ENCODE data around the gene CDCA3. TPM values are rescaled to one million over a fixed set of nuclear protein-coding genes. Genes with fewer than 3 reads are reported as not detected.

Gene CDCA3
- total RNA-seq, 1 experiment from 2014 or later: 61.8 TPM

DNA sequence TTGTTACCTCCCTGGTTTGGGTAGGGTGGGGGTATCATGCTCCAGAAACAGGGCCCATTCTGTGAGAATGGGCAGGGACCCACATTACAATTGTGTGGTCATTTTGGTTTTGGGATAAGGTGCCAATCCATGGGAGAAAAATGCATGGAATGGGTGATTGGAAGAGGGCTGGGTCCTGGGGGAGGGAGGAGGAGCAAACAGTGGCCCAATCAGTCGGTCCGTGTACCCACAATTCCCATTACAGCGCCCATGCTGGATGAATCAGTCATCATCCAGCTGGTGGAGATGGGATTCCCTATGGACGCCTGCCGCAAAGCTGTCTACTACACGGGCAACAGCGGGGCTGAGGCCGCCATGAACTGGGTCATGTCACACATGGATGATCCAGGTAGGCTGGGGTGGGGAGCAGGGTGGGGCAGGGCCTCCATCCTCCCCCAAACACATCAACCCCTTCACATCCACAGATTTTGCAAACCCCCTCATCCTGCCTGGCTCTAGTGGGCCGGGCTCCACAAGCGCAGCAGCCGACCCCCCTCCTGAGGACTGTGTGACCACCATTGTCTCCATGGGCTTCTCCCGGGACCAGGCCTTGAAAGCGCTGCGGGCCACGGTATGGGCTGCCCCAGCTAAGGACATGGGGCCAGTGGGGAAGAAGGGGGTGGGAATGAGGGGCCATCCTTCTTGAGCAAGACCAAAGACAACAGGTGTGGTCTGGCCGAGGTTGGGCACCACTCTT is 12.7 kb upstream of the CDCA3 start:
- Mint-ChIP-seq H3K4me3 (no peak overlapping the region), H3K9me3 (no peaks in the 10 kb centered on the region), H3K36me3 (peaks cover 63% of the 10 kb centered on the region), H3K27me3 (ENCODE audit: low read depth) (no peaks in the 10 kb centered on the region), H3K4me1 (peaks cover 25% of the 10 kb centered on the region), H3K27ac (peak overlapping the region; percentile 55; the same call in 1 of the 2 replicates)
- TF ChIP-seq ZBTB21 (CRISPR knock-in tag; IDR thresholded peaks at IDR 0.05; ENCODE audit: borderline replicate concordance): no peak
- no peak for TF ChIP-seq EMX1 (CRISPR knock-in tag; IDR thresholded peaks at IDR 0.05)
- no peak for TF ChIP-seq TEAD4 (CRISPR knock-in tag; IDR thresholded peaks at IDR 0.05)
- no peak for TF ChIP-seq ZNF317 (CRISPR knock-in tag; IDR thresholded peaks at IDR 0.05; ENCODE audit: borderline replicate concordance, low read depth)
- TF ChIP-seq, protein P1, sequence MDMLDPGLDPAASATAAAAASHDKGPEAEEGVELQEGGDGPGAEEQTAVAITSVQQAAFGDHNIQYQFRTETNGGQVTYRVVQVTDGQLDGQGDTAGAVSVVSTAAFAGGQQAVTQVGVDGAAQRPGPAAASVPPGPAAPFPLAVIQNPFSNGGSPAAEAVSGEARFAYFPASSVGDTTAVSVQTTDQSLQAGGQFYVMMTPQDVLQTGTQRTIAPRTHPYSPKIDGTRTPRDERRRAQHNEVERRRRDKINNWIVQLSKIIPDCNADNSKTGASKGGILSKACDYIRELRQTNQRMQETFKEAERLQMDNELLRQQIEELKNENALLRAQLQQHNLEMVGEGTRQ (CRISPR knock-in tag; IDR thresholded peaks at IDR 0.05): no peak
- TF ChIP-seq ZNF121 (CRISPR knock-in tag; IDR thresholded peaks at IDR 0.05): no peak
- no peak for TF ChIP-seq NR2C2 (CRISPR knock-in tag; IDR thresholded peaks at IDR 0.05)
- TF ChIP-seq, protein P2, sequence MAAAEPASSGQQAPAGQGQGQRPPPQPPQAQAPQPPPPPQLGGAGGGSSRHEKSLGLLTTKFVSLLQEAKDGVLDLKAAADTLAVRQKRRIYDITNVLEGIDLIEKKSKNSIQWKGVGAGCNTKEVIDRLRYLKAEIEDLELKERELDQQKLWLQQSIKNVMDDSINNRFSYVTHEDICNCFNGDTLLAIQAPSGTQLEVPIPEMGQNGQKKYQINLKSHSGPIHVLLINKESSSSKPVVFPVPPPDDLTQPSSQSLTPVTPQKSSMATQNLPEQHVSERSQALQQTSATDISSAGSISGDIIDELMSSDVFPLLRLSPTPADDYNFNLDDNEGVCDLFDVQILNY (CRISPR knock-in tag; IDR thresholded peaks at IDR 0.05): no peak
- no peak for DNase-seq (ENCODE audit: low spot score)
- ChIA-PET CTCF (no interaction called here), POLR2A (interaction anchor here (1.2 to 1.4 kb wide), 3 partner anchors 8 to 13 kb away, joined by 3 read pairs; partner anchors contain the start of genes CDCA3 and USP5)
- no peak for ATAC-seq

DNA sequence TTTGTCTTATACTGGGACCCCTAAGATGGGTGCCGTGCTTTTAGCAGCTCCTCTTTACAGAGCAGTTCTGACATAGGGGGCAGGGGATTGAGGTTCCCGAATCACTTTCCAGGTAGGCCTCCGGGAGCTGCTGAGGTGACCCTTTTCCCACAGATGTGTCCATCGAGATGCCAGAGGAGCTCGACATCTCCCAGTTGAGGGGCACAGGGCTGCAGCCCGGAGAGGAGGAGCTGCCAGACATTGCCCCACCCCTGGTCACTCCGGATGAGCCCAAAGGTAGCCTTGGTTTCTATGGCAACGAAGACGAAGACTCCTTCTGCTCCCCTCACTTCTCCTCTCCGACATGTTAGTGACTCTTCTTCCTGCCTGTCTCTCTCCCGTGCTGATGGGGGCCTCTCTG is 11.9 kb upstream of the CDCA3 start:
- no peak for ATAC-seq
- Mint-ChIP-seq H3K27ac (peak overlapping the region; percentile 55; the same call in 1 of the 2 replicates), H3K36me3 (peaks cover 63% of the 10 kb centered on the region), H3K9me3 (no peaks in the 10 kb centered on the region), H3K4me1 (peaks cover 20% of the 10 kb centered on the region), H3K27me3 (ENCODE audit: low read depth) (no peaks in the 10 kb centered on the region), H3K4me3 (no peak overlapping the region)
- CTCF ChIA-PET: no interaction called here
- POLR2A ChIA-PET: interaction anchor here (1.2 kb wide), 2 partner anchors 9 to 11 kb away, joined by 3 read pairs; partner anchors contain the start of gene USP5
- no peak for DNase-seq (ENCODE audit: low spot score)
- no peak for TF ChIP-seq NR3C1 (CRISPR knock-in tag; conservative IDR thresholded peaks at IDR 0.05; ENCODE audit: low read depth)
- TF ChIP-seq NR1H2 (CRISPR knock-in tag; IDR thresholded peaks at IDR 0.05): no peak
- TF ChIP-seq FOXJ3 (CRISPR knock-in tag; IDR thresholded peaks at IDR 0.05; ENCODE audit: borderline replicate concordance): no peak
- no peak for TF ChIP-seq ATF1 (CRISPR knock-in tag; IDR thresholded peaks at IDR 0.05)
- no peak for TF ChIP-seq ZNF423 (CRISPR knock-in tag; IDR thresholded peaks at IDR 0.05)
- TF ChIP-seq EMX1 (CRISPR knock-in tag; IDR thresholded peaks at IDR 0.05): no peak
- TF ChIP-seq ZBTB21 (CRISPR knock-in tag; IDR thresholded peaks at IDR 0.05; ENCODE audit: borderline replicate concordance): no peak
- TF ChIP-seq, protein P3, sequence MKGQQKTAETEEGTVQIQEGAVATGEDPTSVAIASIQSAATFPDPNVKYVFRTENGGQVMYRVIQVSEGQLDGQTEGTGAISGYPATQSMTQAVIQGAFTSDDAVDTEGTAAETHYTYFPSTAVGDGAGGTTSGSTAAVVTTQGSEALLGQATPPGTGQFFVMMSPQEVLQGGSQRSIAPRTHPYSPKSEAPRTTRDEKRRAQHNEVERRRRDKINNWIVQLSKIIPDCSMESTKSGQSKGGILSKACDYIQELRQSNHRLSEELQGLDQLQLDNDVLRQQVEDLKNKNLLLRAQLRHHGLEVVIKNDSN (CRISPR knock-in tag; IDR thresholded peaks at IDR 0.05): no peak
- no peak for TF ChIP-seq ZNF317 (CRISPR knock-in tag; IDR thresholded peaks at IDR 0.05; ENCODE audit: borderline replicate concordance, low read depth)

DNA sequence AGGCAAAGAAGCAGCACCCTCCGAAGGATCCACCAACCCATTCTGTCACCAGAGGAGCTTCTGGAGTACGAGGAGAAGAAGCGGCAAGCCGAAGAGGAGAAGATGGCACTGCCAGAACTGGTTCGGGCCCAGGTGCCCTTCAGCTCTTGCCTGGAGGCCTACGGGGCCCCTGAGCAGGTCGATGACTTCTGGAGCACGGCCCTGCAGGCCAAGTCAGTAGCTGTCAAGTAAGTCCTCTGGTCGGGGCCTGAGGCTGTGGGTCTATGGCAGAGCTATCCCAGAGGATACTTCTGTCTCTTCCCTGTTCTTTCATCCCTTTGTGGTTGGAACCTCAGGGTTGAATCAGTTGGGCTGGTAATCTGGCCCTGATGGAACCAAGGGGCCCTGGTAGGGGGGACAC is 10.3 kb upstream of the CDCA3 start:
- H3K27ac Mint-ChIP-seq: no peak overlapping the region
- TF ChIP-seq, protein P4, sequence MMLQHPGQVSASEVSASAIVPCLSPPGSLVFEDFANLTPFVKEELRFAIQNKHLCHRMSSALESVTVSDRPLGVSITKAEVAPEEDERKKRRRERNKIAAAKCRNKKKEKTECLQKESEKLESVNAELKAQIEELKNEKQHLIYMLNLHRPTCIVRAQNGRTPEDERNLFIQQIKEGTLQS (CRISPR knock-in tag; conservative IDR thresholded peaks at IDR 0.05): no peak
- no peak for TF ChIP-seq CBFB (CRISPR knock-in tag; IDR thresholded peaks at IDR 0.05; ENCODE audit: low read depth)
- TF ChIP-seq, protein P5, sequence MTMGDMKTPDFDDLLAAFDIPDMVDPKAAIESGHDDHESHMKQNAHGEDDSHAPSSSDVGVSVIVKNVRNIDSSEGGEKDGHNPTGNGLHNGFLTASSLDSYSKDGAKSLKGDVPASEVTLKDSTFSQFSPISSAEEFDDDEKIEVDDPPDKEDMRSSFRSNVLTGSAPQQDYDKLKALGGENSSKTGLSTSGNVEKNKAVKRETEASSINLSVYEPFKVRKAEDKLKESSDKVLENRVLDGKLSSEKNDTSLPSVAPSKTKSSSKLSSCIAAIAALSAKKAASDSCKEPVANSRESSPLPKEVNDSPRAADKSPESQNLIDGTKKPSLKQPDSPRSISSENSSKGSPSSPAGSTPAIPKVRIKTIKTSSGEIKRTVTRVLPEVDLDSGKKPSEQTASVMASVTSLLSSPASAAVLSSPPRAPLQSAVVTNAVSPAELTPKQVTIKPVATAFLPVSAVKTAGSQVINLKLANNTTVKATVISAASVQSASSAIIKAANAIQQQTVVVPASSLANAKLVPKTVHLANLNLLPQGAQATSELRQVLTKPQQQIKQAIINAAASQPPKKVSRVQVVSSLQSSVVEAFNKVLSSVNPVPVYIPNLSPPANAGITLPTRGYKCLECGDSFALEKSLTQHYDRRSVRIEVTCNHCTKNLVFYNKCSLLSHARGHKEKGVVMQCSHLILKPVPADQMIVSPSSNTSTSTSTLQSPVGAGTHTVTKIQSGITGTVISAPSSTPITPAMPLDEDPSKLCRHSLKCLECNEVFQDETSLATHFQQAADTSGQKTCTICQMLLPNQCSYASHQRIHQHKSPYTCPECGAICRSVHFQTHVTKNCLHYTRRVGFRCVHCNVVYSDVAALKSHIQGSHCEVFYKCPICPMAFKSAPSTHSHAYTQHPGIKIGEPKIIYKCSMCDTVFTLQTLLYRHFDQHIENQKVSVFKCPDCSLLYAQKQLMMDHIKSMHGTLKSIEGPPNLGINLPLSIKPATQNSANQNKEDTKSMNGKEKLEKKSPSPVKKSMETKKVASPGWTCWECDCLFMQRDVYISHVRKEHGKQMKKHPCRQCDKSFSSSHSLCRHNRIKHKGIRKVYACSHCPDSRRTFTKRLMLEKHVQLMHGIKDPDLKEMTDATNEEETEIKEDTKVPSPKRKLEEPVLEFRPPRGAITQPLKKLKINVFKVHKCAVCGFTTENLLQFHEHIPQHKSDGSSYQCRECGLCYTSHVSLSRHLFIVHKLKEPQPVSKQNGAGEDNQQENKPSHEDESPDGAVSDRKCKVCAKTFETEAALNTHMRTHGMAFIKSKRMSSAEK (CRISPR knock-in tag; IDR thresholded peaks at IDR 0.05; ENCODE audit: borderline replicate concordance): no peak
- no peak for TF ChIP-seq SOX15 (CRISPR knock-in tag; IDR thresholded peaks at IDR 0.05)
- POLR2A ChIA-PET: no interaction called here
- DNase-seq (ENCODE audit: low spot score) (no peak), ATAC-seq (no peak)
- CTCF ChIA-PET: interaction anchor here (0.7 to 0.8 kb wide), 3 partner anchors 8 to 26 kb away, joined by 3 to 4 read pairs (median 3); no protein-coding TSS in a partner anchor
- no peak overlapping the region for H3K4me3 Mint-ChIP-seq
- H3K36me3 Mint-ChIP-seq: peaks cover 77% of the 10 kb centered on the region
- H3K9me3 Mint-ChIP-seq: no peaks in the 10 kb centered on the region
- H3K27me3 Mint-ChIP-seq (ENCODE audit: low read depth): no peaks in the 10 kb centered on the region
- peaks cover 14% of the 10 kb centered on the region for H3K4me1 Mint-ChIP-seq
